ENCODE results near the gene PDE4B. TPM values are rescaled to one million over a fixed set of nuclear protein-coding genes. Genes with fewer than 3 reads are reported as not detected.

Gene PDE4B
- total RNA-seq, 2 donors from 2014 or later: 18.1 to 55.4 TPM

DNA sequence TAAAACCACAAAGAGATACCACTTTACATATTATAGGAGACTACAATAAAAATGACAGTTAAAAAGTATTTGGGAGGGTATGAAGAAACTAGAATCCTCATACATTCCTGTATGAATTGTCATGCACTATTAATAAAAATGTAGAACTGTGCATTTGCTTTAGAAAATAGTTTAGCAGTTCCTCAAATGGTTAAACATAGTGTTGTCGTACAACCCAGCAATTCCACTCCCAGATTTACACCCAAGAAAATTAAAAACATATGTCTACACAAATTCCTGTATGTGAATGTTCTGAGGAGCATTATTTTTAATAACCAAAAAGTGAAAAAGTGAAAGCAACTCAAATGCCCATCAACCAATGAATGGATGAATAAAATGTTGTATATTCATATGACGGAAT, 23.1 kb upstream of the PDE4B start:
- WGBS: 79% methylated on average over 2 of the region's 2 CpGs
- TF ChIP-seq, protein P1, sequence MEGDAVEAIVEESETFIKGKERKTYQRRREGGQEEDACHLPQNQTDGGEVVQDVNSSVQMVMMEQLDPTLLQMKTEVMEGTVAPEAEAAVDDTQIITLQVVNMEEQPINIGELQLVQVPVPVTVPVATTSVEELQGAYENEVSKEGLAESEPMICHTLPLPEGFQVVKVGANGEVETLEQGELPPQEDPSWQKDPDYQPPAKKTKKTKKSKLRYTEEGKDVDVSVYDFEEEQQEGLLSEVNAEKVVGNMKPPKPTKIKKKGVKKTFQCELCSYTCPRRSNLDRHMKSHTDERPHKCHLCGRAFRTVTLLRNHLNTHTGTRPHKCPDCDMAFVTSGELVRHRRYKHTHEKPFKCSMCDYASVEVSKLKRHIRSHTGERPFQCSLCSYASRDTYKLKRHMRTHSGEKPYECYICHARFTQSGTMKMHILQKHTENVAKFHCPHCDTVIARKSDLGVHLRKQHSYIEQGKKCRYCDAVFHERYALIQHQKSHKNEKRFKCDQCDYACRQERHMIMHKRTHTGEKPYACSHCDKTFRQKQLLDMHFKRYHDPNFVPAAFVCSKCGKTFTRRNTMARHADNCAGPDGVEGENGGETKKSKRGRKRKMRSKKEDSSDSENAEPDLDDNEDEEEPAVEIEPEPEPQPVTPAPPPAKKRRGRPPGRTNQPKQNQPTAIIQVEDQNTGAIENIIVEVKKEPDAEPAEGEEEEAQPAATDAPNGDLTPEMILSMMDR (IDR thresholded peaks at IDR 0.05): no peak
- TF ChIP-seq POLR2AphosphoS5 (IDR thresholded peaks at IDR 0.05): no peak
- no peak for TF ChIP-seq POLR2A (IDR thresholded peaks at IDR 0.05)
- no peaks in the 10 kb centered on the region for H3K9me3 ChIP-seq
- H3K4me3 ChIP-seq: no peak overlapping the region
- intact Hi-C loops (cut with DNase I): no loop called here
- H3K4me1 ChIP-seq (replicated peaks): no peaks in the 10 kb centered on the region
- no peak overlapping the region for H3K27ac ChIP-seq
- DNase-seq (ENCODE audit: low spot score): no peak
- H3K27me3 ChIP-seq (replicated peaks; ENCODE audit: insufficient read depth): no peaks in the 10 kb centered on the region
- H3K36me3 ChIP-seq: no peaks in the 10 kb centered on the region

- no peak overlapping the region for H3K4me3 ChIP-seq
- H3K4me1 ChIP-seq (replicated peaks): no peaks in the 10 kb centered on the region
- 23% methylated on average over 2 of the region's 2 CpGs for WGBS
- no peaks in the 10 kb centered on the region for H3K27me3 ChIP-seq (replicated peaks; ENCODE audit: insufficient read depth)
- DNase-seq (ENCODE audit: low spot score): no peak
- TF ChIP-seq POLR2AphosphoS5 (IDR thresholded peaks at IDR 0.05) (no peak), POLR2A (IDR thresholded peaks at IDR 0.05) (no peak)
- TF ChIP-seq, protein P1 (IDR thresholded peaks at IDR 0.05): no peak
- H3K36me3 ChIP-seq: no peaks in the 10 kb centered on the region
- intact Hi-C loops (cut with DNase I): no loop called here
- no peak overlapping the region for H3K27ac ChIP-seq
- no peaks in the 10 kb centered on the region for H3K9me3 ChIP-seq
Measured at GRCh38 chr1:65772607-65773006, 20.1 kb upstream of the PDE4B start.

DNA sequence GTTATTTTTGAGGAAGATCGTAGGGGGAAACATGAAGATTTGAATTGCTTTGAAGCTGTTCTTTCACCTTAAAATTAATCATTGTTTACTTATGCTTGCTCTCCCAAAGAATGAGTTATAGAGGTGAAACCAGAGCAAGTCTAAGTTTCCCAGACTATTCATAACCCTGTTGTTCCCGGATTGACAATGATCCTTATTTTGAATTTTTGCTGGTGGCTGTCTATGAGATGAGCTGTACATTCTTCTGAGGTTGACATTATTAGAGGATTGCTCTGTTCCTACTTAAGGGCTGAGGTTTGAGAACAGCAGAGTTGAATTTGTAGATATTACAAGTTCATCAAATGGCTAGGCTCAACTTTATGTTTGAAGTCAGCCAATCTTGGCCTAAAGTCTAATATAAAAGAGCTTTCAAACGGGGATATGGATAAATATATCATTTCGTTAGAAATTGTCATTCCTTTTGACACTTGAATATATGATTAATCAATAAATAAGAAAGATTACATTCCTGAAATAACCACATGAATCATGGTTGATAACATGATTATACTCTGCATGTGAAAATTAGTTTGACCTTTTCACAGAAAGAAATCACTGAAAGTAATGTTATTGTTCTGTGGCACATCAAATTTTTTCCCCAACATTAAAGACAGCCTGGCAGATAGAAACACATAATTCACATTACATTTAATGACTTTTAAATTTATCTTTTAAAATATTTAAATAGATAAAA, 19.1 kb upstream of the PDE4B start:
- Histone ChIP-seq H3K4me3 (no peak overlapping the region), H3K4me1 (replicated peaks) (no peaks in the 10 kb centered on the region), H3K9me3 (no peaks in the 10 kb centered on the region), H3K27ac (no peak overlapping the region), H3K27me3 (replicated peaks; ENCODE audit: insufficient read depth) (no peaks in the 10 kb centered on the region), H3K36me3 (no peaks in the 10 kb centered on the region)
- TF ChIP-seq POLR2A (IDR thresholded peaks at IDR 0.05) (no peak), POLR2AphosphoS5 (IDR thresholded peaks at IDR 0.05) (no peak)
- TF ChIP-seq, protein P1 (IDR thresholded peaks at IDR 0.05): no peak
- WGBS: 61% methylated on average over 4 of the region's 4 CpGs
- intact Hi-C loops (cut with DNase I): no loop called here
- no peak for DNase-seq (ENCODE audit: low spot score)

DNA sequence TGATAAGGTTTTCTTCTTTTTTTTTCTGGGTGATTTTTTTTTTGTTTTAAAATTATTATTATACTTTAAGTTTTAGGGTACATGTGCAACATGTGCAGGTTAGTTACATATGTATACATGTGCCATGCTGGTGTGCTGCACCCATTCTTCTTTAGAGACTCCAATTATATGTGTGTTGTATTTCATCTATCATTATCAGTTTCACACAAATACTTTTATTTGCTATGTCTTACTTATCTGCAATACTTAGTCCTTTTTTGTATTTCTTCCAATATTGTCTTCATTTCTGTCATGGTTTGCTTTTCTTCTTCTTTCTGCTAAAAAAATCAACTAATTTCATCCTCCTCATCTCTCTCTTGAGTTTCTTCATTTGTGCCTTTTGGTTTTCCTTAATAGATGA, 3.9 kb upstream of the PDE4B start:
- Histone ChIP-seq H3K9me3 (no peaks in the 10 kb centered on the region), H3K36me3 (no peaks in the 10 kb centered on the region), H3K27me3 (replicated peaks; ENCODE audit: insufficient read depth) (peaks cover 7% of the 10 kb centered on the region), H3K4me1 (replicated peaks) (no peaks in the 10 kb centered on the region), H3K27ac (no peak overlapping the region), H3K4me3 (no peak overlapping the region)
- intact Hi-C loops (cut with DNase I): no loop called here
- TF ChIP-seq, protein P1 (IDR thresholded peaks at IDR 0.05): no peak
- TF ChIP-seq POLR2AphosphoS5 (IDR thresholded peaks at IDR 0.05) (no peak), POLR2A (IDR thresholded peaks at IDR 0.05) (no peak)
- no peak for DNase-seq (ENCODE audit: low spot score)

DNA sequence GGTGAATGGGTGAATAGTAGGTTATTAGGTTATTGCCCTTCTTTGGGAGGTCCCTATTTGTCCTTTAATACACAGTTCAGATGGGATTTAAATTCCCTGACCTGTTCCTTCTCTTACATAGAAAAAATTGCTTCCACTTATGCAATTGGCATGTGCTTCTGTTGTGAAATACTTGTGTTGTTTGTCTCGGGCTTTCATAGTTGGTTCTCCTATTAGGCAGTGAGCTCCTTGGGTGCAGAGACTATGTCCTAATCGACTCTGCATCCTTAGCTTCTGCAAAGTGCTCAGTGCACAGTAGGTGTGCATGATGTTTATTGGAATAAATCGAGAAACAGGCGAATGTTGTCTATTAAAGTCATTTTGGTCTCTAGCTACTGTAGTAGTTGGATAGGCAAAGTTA, 1.3 kb upstream of the PDE4B start:
- Histone ChIP-seq H3K36me3 (no peaks in the 10 kb centered on the region), H3K4me3 (no peak overlapping the region), H3K27ac (no peak overlapping the region), H3K27me3 (replicated peaks; ENCODE audit: insufficient read depth) (peaks cover 7% of the 10 kb centered on the region), H3K9me3 (no peaks in the 10 kb centered on the region), H3K4me1 (replicated peaks) (no peaks in the 10 kb centered on the region)
- TF ChIP-seq, protein P1 (IDR thresholded peaks at IDR 0.05): no peak
- TF ChIP-seq POLR2A (IDR thresholded peaks at IDR 0.05) (no peak), POLR2AphosphoS5 (IDR thresholded peaks at IDR 0.05) (no peak)
- intact Hi-C loops (cut with DNase I): no loop called here
- no peak for DNase-seq (ENCODE audit: low spot score)
- WGBS: 55% methylated on average over 4 of the region's 4 CpGs
